DMS53 (cell line): ENCODE measurements around the gene SLC23A3.
"Not testable (repeated sequence)": the region's sequence is repeated elsewhere in the genome, so short reads cannot be mapped to it uniquely, and the experiment has no call there.

Source experiments
- DNase-seq: peaks from one replicate; lab custom pipeline; 2025; lab: John Stamatoyannopoulos, UW

Gene SLC23A3

DNA sequence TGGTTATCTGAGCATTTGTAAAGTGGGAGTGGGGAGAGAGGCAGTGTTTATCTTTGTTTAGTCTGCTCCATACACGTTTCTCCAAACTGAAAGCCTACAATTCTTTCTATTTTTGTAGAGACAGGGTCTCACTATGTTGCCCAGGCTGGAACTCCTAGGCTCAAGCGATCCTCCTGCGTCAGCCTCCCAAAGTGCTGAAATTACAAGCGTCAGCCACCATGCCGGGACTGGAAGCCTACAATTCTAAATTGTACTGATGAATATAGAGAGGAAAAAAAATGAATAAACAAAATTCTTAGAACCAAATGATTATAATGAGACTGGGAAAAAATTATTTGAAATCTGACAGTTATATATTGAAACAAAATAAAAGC lies 35.3 kb upstream of the SLC23A3 start:
- no peak for DNase-seq

DNA sequence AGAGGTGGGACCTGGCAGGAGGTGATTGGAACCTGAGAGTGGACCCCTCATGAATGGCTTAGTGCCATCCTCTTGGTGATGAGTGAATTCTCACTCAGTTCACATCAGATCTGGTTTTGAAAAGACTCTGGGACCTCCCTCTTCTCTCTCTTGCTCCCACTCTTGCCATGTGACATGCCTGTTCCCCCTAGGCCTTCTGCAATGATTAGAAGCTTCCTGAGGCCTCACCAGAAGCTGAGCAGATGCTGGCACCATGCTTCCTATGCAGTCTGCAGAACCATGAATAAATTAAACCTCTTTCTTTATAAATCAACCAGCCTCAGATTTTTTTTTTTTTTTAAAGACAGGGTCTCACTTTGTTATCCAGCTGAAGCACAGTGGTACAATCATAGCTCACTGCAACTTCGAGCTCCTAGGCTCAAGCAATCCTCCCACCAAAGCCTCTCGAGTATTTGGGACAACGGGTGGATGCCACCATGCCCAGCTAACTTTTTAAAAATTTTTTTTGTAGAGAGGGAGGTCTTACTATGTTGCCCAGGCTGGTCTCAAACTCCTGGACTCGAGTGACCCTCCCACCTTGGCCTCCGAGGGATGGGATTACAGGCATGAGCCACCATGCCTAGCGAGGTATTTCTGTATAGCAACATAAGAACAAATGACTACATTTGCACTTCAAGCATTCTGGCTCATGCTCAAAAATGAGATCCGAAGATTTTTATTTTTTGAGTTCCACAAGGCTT lies 34.8 kb upstream of the SLC23A3 start:
- DNase-seq: no peak

DNA sequence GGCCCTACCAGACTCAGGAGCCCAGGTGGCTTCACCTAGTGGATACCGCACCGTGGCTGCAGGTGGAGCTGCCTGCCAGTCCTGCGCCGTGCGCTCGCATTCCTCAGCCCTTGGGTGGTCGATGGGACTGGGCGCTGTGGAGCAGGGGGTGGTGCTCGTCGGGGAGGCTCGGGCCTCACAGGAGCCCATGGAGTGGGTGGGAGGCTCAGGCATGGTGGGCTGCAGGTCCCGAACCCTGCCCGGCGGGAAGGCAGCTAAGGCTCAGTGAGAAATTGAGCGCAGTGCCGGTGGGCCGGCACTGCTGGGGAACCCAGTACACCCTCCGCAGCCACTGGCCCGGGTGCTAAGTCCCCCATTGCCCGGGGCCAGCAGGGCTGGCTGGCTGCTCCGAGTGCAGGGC lies 31.5 kb upstream of the SLC23A3 start:
- not testable (repeated sequence) for DNase-seq

DNA sequence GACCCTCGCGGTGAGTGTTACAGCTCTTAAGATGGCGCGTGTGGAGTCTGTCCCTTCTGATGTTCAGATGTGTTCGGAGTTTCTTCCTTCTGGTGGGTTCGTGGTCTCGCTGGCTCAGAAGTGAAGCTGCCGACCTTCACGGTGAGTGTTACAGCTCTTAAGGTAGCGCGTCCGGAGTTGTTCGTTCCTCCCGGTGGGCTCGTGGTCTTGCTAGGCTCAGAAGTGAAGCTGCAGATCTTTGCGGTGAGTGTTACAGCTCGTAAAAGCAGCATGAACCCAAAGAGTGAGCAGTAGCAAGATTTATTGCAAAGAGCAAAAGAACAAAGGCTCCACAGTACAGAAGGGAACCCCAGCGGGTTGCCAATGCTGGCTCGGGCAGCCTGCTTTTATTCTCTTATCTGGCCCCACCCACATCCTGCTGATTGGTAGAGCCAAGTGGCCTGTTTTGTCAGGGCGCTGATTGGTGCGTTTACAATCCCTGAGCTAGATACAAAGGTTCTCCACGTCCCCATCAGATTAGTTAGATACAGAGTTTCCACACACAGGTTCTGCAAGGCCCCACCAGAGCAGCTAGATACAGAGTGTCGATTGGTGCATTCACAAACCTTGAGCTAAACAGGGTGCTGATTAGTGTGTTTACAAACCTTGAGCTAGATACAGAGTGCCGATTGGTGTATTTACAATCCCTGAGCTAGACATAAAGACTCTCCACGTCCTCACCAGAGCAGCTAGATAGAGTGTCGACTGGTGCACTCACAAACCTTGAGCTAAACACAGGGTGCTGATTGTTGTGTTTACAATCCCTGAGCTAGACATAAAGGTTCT lies 30.9 kb upstream of the SLC23A3 start:
- DNase-seq: not testable (repeated sequence)

DNA sequence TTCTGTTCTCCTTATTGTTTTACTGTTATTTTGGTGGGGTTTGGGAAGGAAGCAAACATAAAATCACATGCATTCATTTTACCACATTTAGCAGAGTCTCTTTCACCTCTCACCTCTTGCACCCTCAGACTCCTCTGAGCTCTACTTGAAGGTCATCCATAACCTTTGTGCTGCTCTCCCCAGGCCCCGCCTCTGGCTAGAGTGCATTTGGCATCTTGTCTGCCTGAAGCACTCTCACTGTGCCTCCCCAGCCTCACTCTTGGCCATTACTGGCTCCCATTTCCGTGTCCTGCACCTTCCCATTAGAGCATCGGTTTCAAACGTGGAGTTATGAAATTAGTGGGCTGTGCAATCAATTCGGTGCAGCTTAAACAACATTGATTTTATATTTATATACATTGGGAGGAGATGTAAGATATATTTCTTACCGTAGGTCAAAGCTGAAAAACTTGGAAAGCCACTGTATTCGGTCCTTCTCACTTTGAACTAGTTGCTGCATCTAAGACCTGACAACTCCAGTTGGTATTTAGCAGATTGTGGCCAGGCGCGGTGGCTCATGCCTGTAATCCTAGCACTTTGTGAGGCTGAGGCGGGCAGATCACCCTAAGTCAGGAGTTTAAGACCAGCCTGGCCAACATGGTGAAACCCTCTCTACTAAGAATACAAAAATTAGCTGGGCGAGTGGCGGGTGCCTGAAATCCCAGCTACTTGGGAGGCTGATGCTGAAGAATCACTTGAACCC lies 29.8 kb upstream of the SLC23A3 start:
- DNase-seq: no peak

DNA sequence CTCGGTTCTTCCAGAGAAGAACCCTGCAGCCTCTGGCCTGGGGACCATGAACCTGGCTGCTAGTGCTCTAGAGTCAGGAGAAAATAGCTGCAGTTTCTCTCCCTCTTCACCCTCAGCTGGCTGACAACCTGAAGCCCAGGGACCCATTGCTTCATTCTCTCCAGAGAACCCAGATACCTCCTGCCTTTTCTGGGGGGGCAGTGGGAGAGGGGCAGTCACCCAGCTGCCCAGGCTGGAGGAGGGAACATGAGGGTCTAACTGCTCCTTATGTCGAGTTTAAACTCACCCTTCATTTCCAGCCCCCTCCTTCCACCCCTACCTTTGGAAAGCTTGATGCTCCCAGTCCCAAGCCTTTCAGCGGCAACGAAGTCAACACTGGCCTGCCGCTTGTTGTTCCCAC lies 29.1 kb upstream of the SLC23A3 start:
- no peak for DNase-seq

DNA sequence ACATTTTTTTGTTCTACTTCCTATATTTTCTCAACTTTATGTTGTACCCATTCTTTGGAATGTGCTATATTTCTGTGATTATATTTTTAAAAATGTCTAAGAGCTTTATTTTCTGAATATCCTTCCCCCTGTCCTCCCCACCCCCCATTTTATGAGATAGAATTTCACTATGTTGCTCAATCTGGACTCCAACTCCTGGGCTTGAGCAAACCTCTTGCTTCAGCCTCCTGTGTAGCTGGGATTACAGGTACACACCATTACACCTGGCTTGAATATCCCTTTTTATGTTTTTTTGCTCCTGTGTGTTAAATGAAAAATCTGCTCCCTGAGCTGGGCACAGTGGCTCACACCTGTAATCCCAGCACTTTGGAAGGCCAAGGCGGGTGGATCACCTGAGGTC lies 27.6 kb upstream of the SLC23A3 start:
- DNase-seq: no peak

DNA sequence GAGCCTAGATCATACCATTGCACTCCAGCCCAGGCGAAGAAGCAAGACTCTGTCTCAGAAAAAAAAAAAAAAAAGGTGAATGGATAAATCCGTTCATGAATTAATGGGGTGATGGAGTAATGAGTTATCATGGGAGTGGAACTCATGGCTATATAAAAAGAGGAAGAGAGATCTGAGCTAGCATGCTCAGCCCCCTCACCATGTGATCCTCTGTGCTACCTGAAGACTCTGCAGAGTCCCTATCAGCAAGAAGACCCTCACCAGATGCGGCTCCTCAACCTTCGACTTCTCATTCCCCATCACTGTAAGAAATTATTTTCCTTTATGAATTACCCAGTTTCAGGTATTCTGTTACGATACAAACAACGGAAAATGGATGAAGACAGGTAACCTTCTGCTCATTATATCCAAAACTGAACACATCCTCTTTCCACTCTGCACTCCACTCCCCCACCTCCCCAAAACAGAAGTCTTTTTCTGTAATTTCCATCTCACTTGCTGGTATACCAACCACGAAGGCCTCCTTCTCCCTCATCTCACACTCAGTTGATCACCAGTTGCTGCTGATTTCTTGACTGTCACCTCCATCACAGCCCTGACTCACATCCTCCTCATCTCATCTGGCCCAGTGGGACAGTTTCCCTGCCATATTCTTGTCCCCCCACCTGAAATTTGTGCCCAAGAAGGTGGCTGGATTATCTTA lies 17.1 kb upstream of the SLC23A3 start:
- no peak for DNase-seq

DNA sequence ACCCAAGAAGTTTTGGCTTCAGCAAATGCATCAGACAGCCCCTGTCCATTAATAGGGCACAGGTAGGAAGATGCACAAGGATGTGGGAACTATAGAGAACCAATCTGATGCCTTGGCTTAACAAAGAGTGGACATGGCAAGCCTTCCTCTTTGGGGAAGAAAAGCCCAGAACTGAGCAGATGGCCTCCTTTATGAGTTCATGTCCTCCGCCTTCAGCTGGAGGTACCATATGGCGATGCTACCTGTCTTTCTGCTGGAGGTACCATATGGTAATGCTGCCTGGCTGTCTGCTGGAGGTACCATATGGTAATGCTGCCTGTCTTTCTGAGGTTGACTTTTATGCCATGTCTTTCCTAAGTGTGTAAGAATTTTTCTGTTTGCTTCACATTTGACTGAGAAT lies 14.3 kb upstream of the SLC23A3 start:
- DNase-seq: no peak

DNA sequence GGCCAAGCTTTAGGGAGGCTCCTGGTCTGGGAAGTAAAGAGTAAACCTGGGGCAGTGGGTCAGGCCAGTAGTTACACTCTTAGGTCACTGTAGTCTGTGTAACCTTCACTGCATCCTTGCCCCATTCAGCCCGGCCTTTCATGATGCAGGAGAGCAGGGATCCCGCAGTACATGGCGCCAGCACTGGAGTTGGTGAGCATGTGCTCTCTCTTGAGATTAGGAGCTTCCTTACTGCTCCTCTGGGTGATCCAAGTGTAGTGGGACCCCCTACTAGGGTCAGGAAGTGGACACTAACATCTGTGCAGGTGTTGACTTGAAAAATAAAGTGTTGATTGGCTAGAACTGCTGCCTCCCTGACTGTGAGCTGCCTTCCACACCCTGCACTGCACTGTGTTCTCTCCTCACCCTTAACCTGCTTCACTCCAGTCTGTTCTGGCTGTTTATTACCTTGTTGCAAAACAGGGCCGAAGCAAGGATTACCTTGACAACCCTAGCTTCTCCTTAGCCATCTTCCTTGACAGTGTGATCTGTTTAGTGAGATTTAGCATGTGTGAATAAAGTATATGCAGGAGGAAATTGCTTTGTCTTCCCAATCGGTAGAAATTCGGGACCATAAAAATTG lies 13.4 kb upstream of the SLC23A3 start:
- DNase-seq: no peak

DNA sequence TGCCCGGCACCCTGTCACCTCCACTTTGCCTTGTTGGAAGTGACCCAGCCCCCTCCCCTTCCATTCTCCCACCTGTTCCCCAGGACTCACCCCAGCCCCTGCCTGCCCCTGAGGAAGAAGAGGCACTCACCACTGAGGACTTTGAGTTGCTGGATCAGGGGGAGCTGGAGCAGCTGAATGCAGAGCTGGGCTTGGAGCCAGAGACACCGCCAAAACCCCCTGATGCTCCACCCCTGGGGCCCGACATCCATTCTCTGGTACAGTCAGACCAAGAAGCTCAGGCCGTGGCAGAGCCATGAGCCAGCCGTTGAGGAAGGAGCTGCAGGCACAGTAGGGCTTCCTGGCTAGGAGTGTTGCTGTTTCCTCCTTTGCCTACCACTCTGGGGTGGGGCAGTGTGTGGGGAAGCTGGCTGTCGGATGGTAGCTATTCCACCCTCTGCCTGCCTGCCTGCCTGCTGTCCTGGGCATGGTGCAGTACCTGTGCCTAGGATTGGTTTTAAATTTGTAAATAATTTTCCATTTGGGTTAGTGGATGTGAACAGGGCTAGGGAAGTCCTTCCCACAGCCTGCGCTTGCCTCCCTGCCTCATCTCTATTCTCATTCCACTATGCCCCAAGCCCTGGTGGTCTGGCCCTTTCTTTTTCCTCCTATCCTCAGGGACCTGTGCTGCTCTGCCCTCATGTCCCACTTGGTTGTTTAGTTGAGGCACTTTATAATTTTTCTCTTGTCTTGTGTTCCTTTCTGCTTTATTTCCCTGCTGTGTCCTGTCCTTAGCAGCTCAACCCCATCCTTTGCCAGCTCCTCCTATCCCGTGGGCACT lies 12.7 kb upstream of the SLC23A3 start:
- DNase-seq: no peak

DNA sequence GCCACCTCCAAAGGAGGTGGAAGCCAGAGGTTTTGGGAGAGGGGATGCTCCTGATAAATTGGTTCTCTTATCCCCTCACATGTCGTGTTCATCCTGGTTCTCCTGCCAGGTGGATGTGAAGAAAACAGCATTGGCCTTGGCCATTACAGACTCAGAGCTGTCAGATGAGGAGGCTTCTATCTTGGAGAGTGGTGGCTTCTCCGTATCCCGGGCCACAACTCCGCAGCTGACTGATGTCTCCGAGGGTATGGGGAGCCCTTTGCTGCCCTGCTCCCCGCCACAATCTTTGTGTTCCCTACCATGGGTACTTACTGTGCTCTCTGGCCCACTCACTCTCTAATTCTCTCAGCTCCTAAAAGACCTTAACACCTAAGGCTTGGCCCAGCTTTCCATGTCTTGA lies 11.7 kb upstream of the SLC23A3 start:
- no peak for DNase-seq

DNA sequence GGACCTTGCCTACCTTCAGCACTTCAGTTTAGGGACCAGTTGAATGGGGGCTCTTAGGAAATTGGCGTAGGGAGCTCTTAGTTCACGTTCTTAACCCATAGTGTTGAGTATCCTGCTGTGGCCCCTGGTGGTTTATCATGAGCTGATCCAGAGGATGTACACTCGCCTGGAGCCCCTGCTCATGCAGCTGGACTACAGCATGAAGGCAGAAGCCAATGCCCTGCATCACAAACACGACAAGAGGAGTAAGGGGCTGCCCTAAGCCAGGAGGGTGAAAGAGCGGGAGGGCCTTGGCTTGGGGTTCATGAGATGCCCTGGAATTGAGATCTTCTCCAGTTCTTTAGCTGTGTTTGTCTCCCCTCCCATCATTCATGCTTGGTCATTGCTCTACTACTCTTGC lies 11.1 kb upstream of the SLC23A3 start:
- DNase-seq: no peak

DNA sequence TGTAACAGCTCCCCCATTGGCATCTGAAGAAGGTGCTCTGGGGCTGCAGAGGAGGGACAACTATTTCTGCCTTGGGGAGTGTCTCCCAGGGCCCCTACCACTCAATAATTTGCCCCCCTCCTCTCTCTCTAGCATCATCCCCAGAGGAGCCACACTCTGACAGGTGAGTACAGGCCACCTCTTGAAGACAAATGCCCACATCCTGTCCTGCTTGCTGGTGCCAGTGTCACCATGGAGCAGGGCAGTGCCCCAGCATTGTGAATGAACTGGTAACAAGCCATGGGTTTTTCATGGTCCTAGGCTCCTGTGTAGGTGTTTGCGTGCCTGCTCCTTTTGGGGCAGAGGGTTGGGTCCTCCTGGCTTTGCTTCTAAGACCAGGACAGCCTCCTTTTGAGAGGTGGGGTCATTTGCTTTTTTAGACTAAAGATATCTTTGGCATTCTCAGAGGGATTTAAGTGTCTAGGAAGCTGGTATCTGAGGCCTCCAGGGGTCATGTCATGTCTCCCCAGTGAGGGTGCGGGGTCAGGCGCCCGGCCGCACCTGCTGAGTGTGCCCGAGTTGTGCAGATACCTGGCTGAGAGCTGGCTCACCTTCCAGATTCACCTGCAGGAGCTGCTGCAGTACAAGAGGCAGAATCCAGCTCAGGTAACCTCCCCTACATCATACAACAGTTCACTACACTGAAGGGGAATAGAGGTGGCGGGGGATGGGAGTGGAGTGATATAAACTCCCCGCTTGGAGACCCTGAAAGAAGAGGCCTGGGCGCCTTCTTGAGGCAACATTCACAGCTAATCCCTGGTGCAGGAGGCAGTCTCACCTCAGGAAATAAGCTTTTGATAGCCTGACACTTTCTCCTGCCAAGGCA lies 10.0 kb upstream of the SLC23A3 start:
- DNase-seq: no peak

DNA sequence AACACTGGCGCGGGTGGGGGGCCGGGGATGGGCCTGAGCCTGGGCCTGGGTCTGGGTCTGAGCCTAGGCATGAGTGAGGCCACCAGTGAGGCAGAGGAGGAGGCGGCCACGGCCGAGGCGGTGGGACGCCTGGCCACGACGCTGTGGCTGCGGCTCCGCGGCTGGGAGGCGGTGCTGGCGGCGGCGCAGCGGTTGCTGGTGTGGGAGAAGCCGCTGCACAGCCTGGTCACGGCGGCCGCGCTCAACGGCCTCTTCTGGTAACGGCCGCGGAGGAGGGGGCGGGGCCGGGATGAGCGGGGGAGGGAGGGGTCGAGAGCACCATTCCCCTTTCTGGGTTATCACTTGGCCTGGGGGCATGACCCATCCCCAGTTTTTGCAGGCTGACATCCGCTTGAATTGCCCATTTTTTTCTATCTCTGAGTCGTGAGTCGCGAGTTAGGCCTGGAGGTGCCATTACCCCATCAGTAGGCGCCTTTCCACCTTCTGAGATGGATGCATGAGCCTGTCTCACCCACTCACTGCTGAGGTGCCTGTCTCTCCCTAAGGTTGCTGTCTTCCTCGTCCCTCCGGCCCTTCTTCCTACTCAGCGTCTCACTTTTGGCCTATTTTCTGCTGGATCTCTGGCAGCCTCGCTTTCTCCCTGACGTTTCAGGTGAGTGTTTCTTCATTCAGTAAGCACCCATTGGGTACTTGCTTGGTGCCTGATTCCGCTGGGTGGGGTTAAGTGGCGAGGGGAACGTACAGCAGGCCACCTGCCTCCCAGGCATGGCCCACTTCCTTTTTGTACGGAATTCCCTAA lies 8.7 kb upstream of the SLC23A3 start:
- peak; percentile 68 for DNase-seq

DNA sequence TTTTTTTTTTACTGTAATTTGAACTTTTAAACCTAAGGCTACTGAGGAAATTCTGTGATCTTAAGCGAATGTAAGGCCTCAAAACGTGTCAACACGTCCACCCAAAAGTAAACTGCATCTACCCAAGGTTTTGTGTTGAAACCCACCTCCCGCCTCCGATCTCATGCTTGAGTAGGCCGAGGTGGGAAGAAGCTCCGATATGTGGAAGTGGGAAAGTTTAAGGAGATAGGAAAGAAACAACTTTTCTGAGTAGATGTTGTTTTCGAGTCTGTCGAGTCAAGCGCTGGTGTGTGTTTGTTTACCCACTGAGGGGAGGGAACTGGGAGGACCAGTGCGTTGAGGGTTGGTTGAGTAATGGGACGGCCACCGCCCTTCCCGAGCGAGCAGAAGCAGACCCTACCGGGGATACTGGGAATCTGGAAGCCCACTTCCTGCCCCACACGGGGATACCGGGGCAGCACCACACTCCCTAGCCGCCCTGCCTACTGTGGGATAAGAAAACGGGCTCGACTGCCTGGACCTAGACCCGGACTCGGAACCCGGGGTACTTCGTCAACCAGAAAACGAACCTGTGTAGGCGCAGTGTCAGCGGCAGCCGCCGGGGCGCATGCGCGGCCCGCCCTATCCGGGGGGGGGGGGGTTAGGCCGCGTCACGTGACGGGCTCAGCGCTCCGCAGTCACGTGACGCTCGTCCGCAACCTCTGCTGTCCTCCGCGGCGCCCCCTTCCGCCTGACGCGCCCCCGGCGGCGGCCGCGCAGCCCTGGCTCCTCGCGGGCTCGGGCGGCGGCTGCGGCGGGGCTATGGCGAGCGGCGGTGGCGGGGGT lies 7.9 kb upstream of the SLC23A3 start, which contains the start of gene RETREG2:
Gene RETREG2, plus strand, starts transcription at position 724 of the 825 bp plus-strand sequence. Its CDS starts 78 bp downstream, at position 802.
- DNase-seq: peak; percentile 91

DNA sequence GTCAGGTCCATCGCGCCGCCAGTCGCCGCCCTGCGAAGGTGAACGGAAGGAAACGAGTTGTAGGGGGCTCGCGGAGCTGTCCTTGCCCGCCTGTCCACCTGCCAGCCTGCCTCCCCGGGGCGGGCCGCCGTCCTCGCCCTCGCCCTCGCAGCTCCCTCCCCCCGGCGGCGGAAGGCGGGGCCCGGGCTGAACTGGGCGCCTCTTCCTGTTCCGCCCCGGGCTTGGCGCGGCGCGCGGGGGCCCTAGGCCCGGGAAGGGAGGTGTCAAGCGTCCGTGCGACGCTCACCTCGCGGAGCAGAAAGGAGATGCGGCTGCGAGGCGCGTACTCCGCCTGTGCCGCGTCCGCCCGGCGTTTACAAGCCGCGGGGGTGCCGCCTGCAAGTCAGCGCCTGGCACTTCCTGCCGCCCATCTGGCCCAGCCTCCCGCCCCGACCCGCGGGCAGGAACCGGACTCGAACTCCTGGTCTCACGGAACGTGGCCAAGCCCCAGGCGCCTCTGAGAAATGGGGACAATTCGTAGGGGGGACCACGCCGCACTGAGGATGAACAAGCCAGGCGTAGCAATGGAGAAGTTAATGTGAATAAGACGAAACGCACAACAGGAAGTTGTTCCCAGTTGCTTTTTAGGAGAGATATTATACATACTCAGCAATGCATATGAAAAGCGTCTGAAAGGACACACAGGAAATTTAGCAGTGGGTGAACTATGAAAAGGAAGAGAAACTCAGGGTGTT lies 7.2 kb upstream of the SLC23A3 start, which contains the start of gene CNPPD1:
Gene CNPPD1, minus strand, starts transcription at position 108 of the 734 bp plus-strand sequence. Its CDS starts 97 bp downstream, at position 11.
- DNase-seq: peak; percentile 94
